IMR-90 (cell line): ENCODE measurements around the gene SLCO3A1. TPM values are rescaled to one million over a fixed set of nuclear protein-coding genes. Genes with fewer than 3 reads are reported as not detected.

Experiments used
- ATAC-seq: fragments of 200-7000 bp; cut with Tn5 transposase; 2 replicates; pipeline ENCODE4 v1.9.1; 2020; ENCODE audit warnings: low read depth, mild to moderate bottlenecking, moderate library complexity
- BruUV-seq: library from RNA; stranded (reverse); fragments of 400-500 nt; replicated peaks from 2 replicates; lab custom pipeline; 2021; lab: Mats Ljungman, UMichigan
- CTCF ChIA-PET: fragments of 300-600 bp; formaldehyde crosslinking; extraction: SDS; loops from one replicate; lab custom pipeline; 2021; ENCODE audit warnings: antibody characterized with exemption; lab: Yijun Ruan, JAX
- POLR2A ChIA-PET: fragments of 300-600 bp; sonication (Branson Sonifier 250); formaldehyde crosslinking; loops from one replicate; lab custom pipeline; 2022; ENCODE audit warnings: antibody characterized with exemption; ENCODE audit not compliant: unreplicated experiment; lab: Charles Lee
- DNase-seq: peaks from one replicate; pipeline ENCODE4 v3.0.0; 2013
- H2AFZ ChIP-seq: replicated peaks from 2 replicates; pipeline ENCODE3; 2013; ENCODE audit warnings: low read length, mild to moderate bottlenecking; ENCODE audit not compliant: poor library complexity
- H2AK5ac ChIP-seq: 2 replicates; pipeline ENCODE4 v1.6.1; 2013; ENCODE audit warnings: low read depth, low read length, inconsistent platforms
- H2AK9ac ChIP-seq: replicated peaks from 2 replicates; pipeline ENCODE3; 2013; ENCODE audit warnings: mild to moderate bottlenecking, low read depth, low read length, moderate library complexity; ENCODE audit not compliant: poor library complexity
- H2BK120ac ChIP-seq: 2 replicates; pipeline ENCODE4 v1.6.1; 2013; ENCODE audit warnings: low read depth, low read length, inconsistent platforms
- H2BK15ac ChIP-seq: 3 replicates; pipeline ENCODE4 v1.6.1; 2013; ENCODE audit warnings: low read depth, low read length, inconsistent platforms
- H2BK20ac ChIP-seq: 2 replicates; pipeline ENCODE4 v1.6.1; 2013; ENCODE audit warnings: low read depth, mild to moderate bottlenecking, inconsistent platforms, low read length, moderate library complexity
- H2BK5ac ChIP-seq: 2 replicates; pipeline ENCODE4 v1.6.1; 2013; ENCODE audit warnings: mild to moderate bottlenecking, low read depth, low read length, inconsistent platforms; ENCODE audit not compliant: poor library complexity, severe bottlenecking
- H3K14ac ChIP-seq: replicated peaks from 2 replicates; pipeline ENCODE4 v1.6.1; 2013; ENCODE audit warnings: low read depth, low read length, inconsistent platforms
- H3K18ac ChIP-seq: 2 replicates; pipeline ENCODE4 v1.6.1; 2013; ENCODE audit warnings: low read depth, low read length, control low read depth
- H3K23ac ChIP-seq: 2 replicates; pipeline ENCODE4 v1.6.1; 2013; ENCODE audit warnings: low read depth, low read length, inconsistent platforms
- H3K27ac ChIP-seq: 2 replicates; pipeline ENCODE4 v1.5.1; 2013; ENCODE audit warnings: mild to moderate bottlenecking, control low read depth, low read length; ENCODE audit not compliant: insufficient read depth
- H3K27me3 ChIP-seq: 2 replicates; pipeline ENCODE4 v1.6.1; 2013; ENCODE audit warnings: low read length; ENCODE audit not compliant: control insufficient read depth, insufficient read depth
- H3K36me3 ChIP-seq: 2 replicates; pipeline ENCODE4 v1.6.1; 2013; ENCODE audit warnings: low read length, mixed read lengths; ENCODE audit not compliant: control insufficient read depth, insufficient read depth
- H3K4ac ChIP-seq: 2 replicates; pipeline ENCODE4 v1.6.1; 2013; ENCODE audit warnings: low read depth, low read length, inconsistent platforms
- H3K4me1 ChIP-seq: 2 replicates; pipeline ENCODE4 v1.6.1; 2013; ENCODE audit warnings: low read length, mixed read lengths; ENCODE audit not compliant: control insufficient read depth, insufficient read depth
- H3K4me2 ChIP-seq: 2 replicates; pipeline ENCODE4 v1.6.1; 2013; ENCODE audit warnings: low read depth, mild to moderate bottlenecking, control low read depth, low read length, moderate library complexity
- H3K4me3 ChIP-seq: 2 replicates; pipeline ENCODE4 v1.5.1; 2013; ENCODE audit warnings: low read depth, mild to moderate bottlenecking, control low read depth, low read length, moderate library complexity; ENCODE audit not compliant: insufficient read depth
- H3K56ac ChIP-seq: 2 replicates; pipeline ENCODE4 v1.6.1; 2013; ENCODE audit warnings: low read length, inconsistent platforms; ENCODE audit not compliant: insufficient read depth; ENCODE audit errors: extremely low read depth
- H3K79me1 ChIP-seq, 2 experiments: 2 replicates each; pipeline ENCODE4 v1.6.1; 2013; ENCODE audit warnings: low read length in 2 of 2, inconsistent platforms in 1 of 2, low read depth in 1 of 2
- H3K9ac ChIP-seq: 2 replicates; pipeline ENCODE4 v1.6.1; 2013; ENCODE audit warnings: low read depth, low read length, control low read depth
- H3K9me1 ChIP-seq: 2 replicates; pipeline ENCODE4 v1.6.1; 2013; ENCODE audit warnings: low read length, inconsistent platforms; ENCODE audit not compliant: insufficient read depth
- H3K9me3 ChIP-seq: 2 replicates; pipeline ENCODE4 v1.6.1; 2013; ENCODE audit warnings: low read length; ENCODE audit not compliant: control insufficient read depth, insufficient read depth
- H4K20me1 ChIP-seq: 2 replicates; pipeline ENCODE4 v1.6.1; 2013; ENCODE audit warnings: low read length, inconsistent platforms; ENCODE audit not compliant: insufficient read depth
- H4K5ac ChIP-seq: 2 replicates; pipeline ENCODE4 v1.6.1; 2013; ENCODE audit warnings: mild to moderate bottlenecking, low read depth, low read length, control low read depth
- H4K8ac ChIP-seq, 2 experiments: 2 replicates each; pipeline ENCODE4 v1.6.1; 2013; ENCODE audit warnings: low read depth in 2 of 2, low read length in 2 of 2, control low read depth in 1 of 2, inconsistent platforms in 1 of 2
- H4K91ac ChIP-seq: 2 replicates; pipeline ENCODE4 v1.6.1; 2013; ENCODE audit warnings: low read depth, low read length, inconsistent platforms; ENCODE audit not compliant: insufficient read depth
- MAFK ChIP-seq: IDR thresholded peaks from 2 replicates; pipeline ENCODE4 v1.6.1; 2012; ENCODE audit warnings: low read depth, low read length, improper control_type of control experiment
- RAD21 ChIP-seq: IDR thresholded peaks from 2 replicates; pipeline ENCODE4 v1.6.1; 2012; ENCODE audit warnings: low read length, improper control_type of control experiment
- RFX5 ChIP-seq: IDR thresholded peaks from 2 replicates; pipeline ENCODE4 v1.8.0; 2012; ENCODE audit warnings: low read depth, mild to moderate bottlenecking, low read length, moderate library complexity
- WGBS, 2 experiments: methylation state at CpG; one replicate each; pipeline versions ENCODE4 v1.1.5 to v1.1.7; 2013; ENCODE audit warnings: missing lambda C conversion rate in 2 of 2; ENCODE audit not compliant: insufficient read length in 1 of 2; ENCODE audit errors: extremely low coverage in 2 of 2; 5-methylcytosine and 5-hydroxymethylcytosine counted together
- dilution Hi-C: fragments of 300-500 bp; cut with HindIII; formaldehyde crosslinking; loops from one replicate; pipeline ENCODE4 v1.14.3; 2018; ENCODE audit warnings: low sequenced_read_pairs; ENCODE audit not compliant: unreplicated experiment
- in situ Hi-C: fragments of 300-500 bp; cut with MboI; formaldehyde crosslinking; loops from 3 replicates; pipeline ENCODE4 v1.14.3; 2019; ENCODE audit warnings: low sequenced_read_pairs, inconsistent platforms, mixed read lengths
- intact Hi-C: fragments of 100-400 bp; cut with micrococcal nuclease; formaldehyde crosslinking; loops from 2 replicates; pipeline ENCODE4 v1.10.0; 2022
- polyA plus RNA-seq, 3 experiments: library from polyadenylated mRNA; depleted of rRNA; stranded (reverse); fragments of >200 nt; gene quantifications; 2 replicates each; pipeline ENCODE4 v1.2.3, GENCODE V29; 2012; ENCODE audit warnings: low replicate concordance in 1 of 3
- total RNA-seq: library from RNA; depleted of rRNA; stranded (reverse); fragments of >200 nt; gene quantifications from 2 replicates; pipeline ENCODE4 v1.2.3, GENCODE V29; 2012

Gene SLCO3A1
- total and polyA plus RNA-seq, 2 of the 4 experiments (the other 2 are of a cell fraction), result 4.7 to 8.1 TPM

GRCh38 chr15:92107510-92107909, 254.0 kb downstream of the SLCO3A1 start:
- H3K9ac ChIP-seq, result no peak overlapping the region
- WGBS, 2 experiments, result no CpG with 5 or more reads among the region's 4 CpGs
- ChIA-PET CTCF (interaction anchor here (0.5 kb wide), 2 partner anchors 243 to 720 kb away, joined by 4 to 6 read pairs; no protein-coding TSS in a partner anchor), POLR2A (no interaction called here)
- H3K9me1 ChIP-seq, result no peaks in the 10 kb centered on the region
- H3K4me3 ChIP-seq, result no peak overlapping the region
- TF ChIP-seq MAFK (no peak), RAD21 (no peak), RFX5 (no peak)
- H4K91ac ChIP-seq, result no peak overlapping the region
- no peak overlapping the region for H2AFZ ChIP-seq
- no peak overlapping the region for H2BK120ac ChIP-seq
- H3K14ac ChIP-seq, result no peak overlapping the region
- H2BK20ac ChIP-seq, result no peak overlapping the region
- no peaks in the 10 kb centered on the region for H3K79me1 ChIP-seq
- intact Hi-C loops, result no loop called here
- no peaks in the 10 kb centered on the region for H3K36me3 ChIP-seq
- H3K9me3 ChIP-seq, result no peaks in the 10 kb centered on the region
- H2BK15ac ChIP-seq, result no peak overlapping the region
- H3K4ac ChIP-seq, result no peak overlapping the region
- H2AK5ac ChIP-seq, result no peak overlapping the region
- H3K27ac ChIP-seq, result no peak overlapping the region
- no TSS peak for BruUV-seq
- no peak overlapping the region for H3K4me2 ChIP-seq
- H4K5ac ChIP-seq, result no peak overlapping the region
- H2AK9ac ChIP-seq, result no peak overlapping the region
- in situ Hi-C loops, result no loop called here
- H4K20me1 ChIP-seq, result no peaks in the 10 kb centered on the region
- dilution Hi-C loops, result no loop called here
- no peak overlapping the region for H3K56ac ChIP-seq
- H3K23ac ChIP-seq, result no peak overlapping the region
- H3K27me3 ChIP-seq, result no peaks in the 10 kb centered on the region; the same call in 1 of the 2 replicates
- DNase-seq, result peak; percentile 15
- no peak overlapping the region for H3K18ac ChIP-seq
- ATAC-seq, result no peak
- H4K8ac ChIP-seq, result no peak overlapping the region
- no peak overlapping the region for H2BK5ac ChIP-seq
- H3K4me1 ChIP-seq, result peaks cover 3% of the 10 kb centered on the region; the same call in 1 of the 2 replicates
